HG03095 (cell line): Measurements from ENCODE around the gene DCAF16.

ENCODE experiments used
- ATAC-seq: cut with Tn5 transposase; IDR thresholded peaks from one replicate; pipeline ENCODE4 v1.9.1; 2021; ENCODE audit warnings: moderate library complexity; ENCODE audit not compliant: unreplicated experiment

DCAF16 gene

GRCh38 chr4:17785858-17786257 lies 24.7 kb downstream of the DCAF16 start:
- ATAC-seq: no peak

GRCh38 chr4:17781300-17782287 lies 29.0 kb downstream of the DCAF16 start, which contains the start of gene FAM184B:
FAM184B (minus strand) TSS chr4:17781621; CDS start chr4:17781299, 322 bp downstream.
- no peak for ATAC-seq

GRCh38 chr4:17780501-17781299 lies 29.9 kb downstream of the DCAF16 start:
- ATAC-seq: no peak

- ATAC-seq: no peak
Observed at GRCh38 chr4:17778431-17778830, 32.1 kb downstream of the DCAF16 start.

GRCh38 chr4:17773135-17773698 lies 37.3 kb downstream of the DCAF16 start:
- ATAC-seq: no peak

- no peak for ATAC-seq
Observed at GRCh38 chr4:17771284-17771908, 39.2 kb downstream of the DCAF16 start.

GRCh38 chr4:17770845-17771244 lies 39.7 kb downstream of the DCAF16 start:
- no peak for ATAC-seq

GRCh38 chr4:17769406-17770174 lies 41.0 kb downstream of the DCAF16 start:
- no peak for ATAC-seq

GRCh38 chr4:17766826-17767458 lies 43.6 kb downstream of the DCAF16 start:
- ATAC-seq: no peak

GRCh38 chr4:17765514-17766286 lies 44.9 kb downstream of the DCAF16 start:
- ATAC-seq: no peak

GRCh38 chr4:17763931-17764330 lies 46.6 kb downstream of the DCAF16 start:
- ATAC-seq: no peak

- ATAC-seq: no peak
Observed at GRCh38 chr4:17763416-17763815, 47.1 kb downstream of the DCAF16 start.

GRCh38 chr4:17762726-17763125 lies 47.8 kb downstream of the DCAF16 start:
- ATAC-seq: no peak

GRCh38 chr4:17761062-17761461 lies 49.5 kb downstream of the DCAF16 start:
- ATAC-seq: no peak

- ATAC-seq: no peak
Observed at GRCh38 chr4:17760626-17761025, 49.9 kb downstream of the DCAF16 start.

- ATAC-seq: no peak
Observed at GRCh38 chr4:17758485-17758884, 52.1 kb downstream of the DCAF16 start.

GRCh38 chr4:17757621-17758020 lies 52.9 kb downstream of the DCAF16 start:
- ATAC-seq: no peak

GRCh38 chr4:17753646-17754045 lies 56.9 kb downstream of the DCAF16 start:
- no peak for ATAC-seq
